GM12891 (cell line): ENCODE results near the gene NRP1.

Source experiments
- POLR2AphosphoS5 ChIP-seq: IDR thresholded peaks from 2 replicates; pipeline ENCODE4 v1.6.1; 2011; ENCODE audit warnings: low read depth, low read length, control low read depth
- SPI1 ChIP-seq: IDR thresholded peaks from 2 replicates; pipeline ENCODE4 v1.6.1; 2011; ENCODE audit warnings: low read depth, low read length, control low read depth

DNA sequence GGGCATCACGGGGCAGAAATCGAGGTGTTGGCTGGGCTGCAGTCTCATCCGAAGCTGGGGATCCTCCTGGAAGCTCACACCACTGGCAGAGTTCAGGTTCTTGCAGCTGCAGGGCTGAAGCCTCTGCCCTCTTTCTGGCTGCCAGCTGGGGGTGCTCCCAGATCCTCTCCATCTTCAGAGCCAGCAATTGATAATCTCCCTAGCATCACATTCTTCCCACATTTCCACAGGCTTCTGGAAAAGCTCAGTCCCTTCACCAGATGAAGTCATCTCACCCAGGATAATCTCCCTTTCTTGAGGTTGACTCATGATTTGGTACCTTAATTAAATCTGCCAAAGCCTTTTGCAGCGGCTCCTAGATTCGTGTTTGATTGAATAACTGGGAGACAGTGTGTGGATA, 55.2 kb downstream of the NRP1 start:
- TF ChIP-seq POLR2AphosphoS5 (no peak), SPI1 (no peak)
